Immature natural killer cell (primary cell): Measurements from ENCODE around the gene MAP3K5. TPM values are rescaled to one million over a fixed set of nuclear protein-coding genes. Genes with fewer than 3 reads are reported as not detected.

ENCODE experiments used
- DNase-seq, 3 donors: peaks; one replicate each; pipeline ENCODE4 v3.0.0; 2022; ENCODE audit warnings: mixed read lengths in 1 of 3
- H3K27ac Mint-ChIP-seq, 6 donors: one replicate each; pipeline ENCODE4 v1.8.0; 2020; ENCODE audit warnings: mixed read lengths in 6 of 6, mild to moderate bottlenecking in 5 of 6, inconsistent platforms in 4 of 6, moderate library complexity in 3 of 6
- H3K27me3 Mint-ChIP-seq, 3 donors: one replicate each; pipeline ENCODE4 v1.8.0; 2020 to 2021; ENCODE audit warnings: low read depth in 3 of 3, mild to moderate bottlenecking in 3 of 3, mixed read lengths in 3 of 3, moderate library complexity in 3 of 3, inconsistent platforms in 1 of 3
- H3K36me3 Mint-ChIP-seq, 3 donors: one replicate each; pipeline ENCODE4 v1.8.0; 2020; ENCODE audit warnings: mixed read lengths in 3 of 3, inconsistent platforms in 2 of 3, mild to moderate bottlenecking in 2 of 3
- H3K4me1 Mint-ChIP-seq, 2 donors: one replicate each; pipeline ENCODE4 v1.8.0; 2020; ENCODE audit warnings: inconsistent platforms in 2 of 2, mild to moderate bottlenecking in 2 of 2, mixed read lengths in 2 of 2, moderate library complexity in 1 of 2
- H3K4me3 Mint-ChIP-seq, 5 donors: one replicate each; pipeline ENCODE4 v1.8.0; 2020; ENCODE audit warnings: mild to moderate bottlenecking in 5 of 5, mixed read lengths in 5 of 5, inconsistent platforms in 3 of 5, moderate library complexity in 3 of 5
- H3K9me3 Mint-ChIP-seq, 6 donors: one replicate each; pipeline ENCODE4 v1.8.0; 2020; ENCODE audit warnings: mild to moderate bottlenecking in 6 of 6, mixed read lengths in 6 of 6, inconsistent platforms in 4 of 6, moderate library complexity in 3 of 6
- polyA plus RNA-seq, 3 donors: library from polyadenylated mRNA; unstranded; fragments of 300-500 nt; fragmentation: Illumina TruSeq; gene quantifications; one replicate each; pipeline ENCODE4 v1.2.3, GENCODE V29; 2021

Gene MAP3K5
- polyA plus RNA-seq, 3 donors from 2014 or later, result 5.5 to 13.8 (median 6.2) TPM

GRCh38 chr6:136658711-136659110 lies 133.6 kb downstream of the MAP3K5 start:
- Mint-ChIP-seq H3K27me3 (peaks cover 0 to 2% (median 0%) of the 10 kb centered on the region in 3 donors), H3K9me3 (no peaks in the 10 kb centered on the region), H3K27ac (no peak overlapping the region), H3K4me1 (no peaks in the 10 kb centered on the region), H3K4me3 (no peak overlapping the region), H3K36me3 (peaks cover 7 to 26% (median 13%) of the 10 kb centered on the region in 3 donors)
- no peak for DNase-seq

- H3K4me3 Mint-ChIP-seq, result no peak overlapping the region
- peaks cover 7 to 36% (median 13%) of the 10 kb centered on the region in 3 donors for H3K36me3 Mint-ChIP-seq
- peaks cover 0 to 2% (median 0%) of the 10 kb centered on the region in 3 donors for H3K27me3 Mint-ChIP-seq
- H3K9me3 Mint-ChIP-seq, result no peaks in the 10 kb centered on the region
- no peaks in the 10 kb centered on the region for H3K4me1 Mint-ChIP-seq
- H3K27ac Mint-ChIP-seq, result peak overlapping the region in 1 of 6 donors; percentile 15
- DNase-seq, result no peak
Measured at GRCh38 chr6:136657666-136658065, 134.6 kb downstream of the MAP3K5 start.

GRCh38 chr6:136656121-136656520 lies 136.2 kb downstream of the MAP3K5 start:
- Mint-ChIP-seq H3K4me1 (no peaks in the 10 kb centered on the region), H3K27me3 (peaks cover 0 to 1% (median 0%) of the 10 kb centered on the region in 3 donors), H3K27ac (no peak overlapping the region), H3K4me3 (no peak overlapping the region), H3K9me3 (no peaks in the 10 kb centered on the region), H3K36me3 (peaks cover 7 to 36% (median 13%) of the 10 kb centered on the region in 3 donors)
- DNase-seq, result no peak

GRCh38 chr6:136655239-136656014 lies 136.8 kb downstream of the MAP3K5 start:
- Mint-ChIP-seq H3K27ac (no peak overlapping the region), H3K27me3 (peaks cover 0 to 1% (median 0%) of the 10 kb centered on the region in 3 donors), H3K9me3 (no peaks in the 10 kb centered on the region), H3K36me3 (peaks cover 7 to 36% (median 13%) of the 10 kb centered on the region in 3 donors), H3K4me3 (no peak overlapping the region), H3K4me1 (no peaks in the 10 kb centered on the region)
- no peak for DNase-seq

GRCh38 chr6:136654086-136654485 lies 138.2 kb downstream of the MAP3K5 start:
- peaks cover 7 to 31% (median 13%) of the 10 kb centered on the region in 3 donors for H3K36me3 Mint-ChIP-seq
- H3K4me1 Mint-ChIP-seq, result no peaks in the 10 kb centered on the region
- peaks cover 0 to 1% (median 0%) of the 10 kb centered on the region in 3 donors for H3K27me3 Mint-ChIP-seq
- no peak overlapping the region for H3K4me3 Mint-ChIP-seq
- H3K9me3 Mint-ChIP-seq, result no peaks in the 10 kb centered on the region
- H3K27ac Mint-ChIP-seq, result no peak overlapping the region
- DNase-seq, result no peak

GRCh38 chr6:136652656-136653055 lies 139.6 kb downstream of the MAP3K5 start:
- H3K27ac Mint-ChIP-seq, result no peak overlapping the region
- DNase-seq, result no peak

GRCh38 chr6:136651982-136652381 lies 140.3 kb downstream of the MAP3K5 start:
- Mint-ChIP-seq H3K9me3 (no peaks in the 10 kb centered on the region), H3K4me3 (no peak overlapping the region), H3K4me1 (no peaks in the 10 kb centered on the region), H3K27ac (peak overlapping the region in 2 of 6 donors; percentile 9 to 24), H3K27me3 (peaks cover 0 to 1% (median 0%) of the 10 kb centered on the region in 3 donors), H3K36me3 (peaks cover 0 to 19% (median 9%) of the 10 kb centered on the region in 3 donors)
- no peak for DNase-seq

More at GRCh38 chr6:136652656-136653055, 139.6 kb downstream of the MAP3K5 start:
- H3K27me3 Mint-ChIP-seq, result peaks cover 0 to 1% (median 0%) of the 10 kb centered on the region in 3 donors
- no peaks in the 10 kb centered on the region for H3K4me1 Mint-ChIP-seq
- no peaks in the 10 kb centered on the region for H3K9me3 Mint-ChIP-seq
- H3K4me3 Mint-ChIP-seq, result no peak overlapping the region
- H3K36me3 Mint-ChIP-seq, result peaks cover 4 to 23% (median 13%) of the 10 kb centered on the region in 3 donors

GRCh38 chr6:136647363-136647852 lies 144.9 kb downstream of the MAP3K5 start:
- Mint-ChIP-seq H3K4me1 (peaks cover 0 to 2% of the 10 kb centered on the region in 2 donors), H3K27ac (no peak overlapping the region), H3K4me3 (no peak overlapping the region), H3K9me3 (no peaks in the 10 kb centered on the region), H3K27me3 (no peaks in the 10 kb centered on the region), H3K36me3 (peaks cover 0 to 3% (median 0%) of the 10 kb centered on the region in 3 donors)
- peak; percentile 54 to 60 (median 56) for DNase-seq

- DNase-seq, result no peak
- peaks cover 0 to 3% (median 0%) of the 10 kb centered on the region in 3 donors for H3K36me3 Mint-ChIP-seq
- H3K4me1 Mint-ChIP-seq, result peaks cover 0 to 2% of the 10 kb centered on the region in 2 donors
- no peak overlapping the region for H3K27ac Mint-ChIP-seq
- no peaks in the 10 kb centered on the region for H3K27me3 Mint-ChIP-seq
- no peaks in the 10 kb centered on the region for H3K9me3 Mint-ChIP-seq
- no peak overlapping the region for H3K4me3 Mint-ChIP-seq
Measured at GRCh38 chr6:136646377-136646776, 145.9 kb downstream of the MAP3K5 start.

GRCh38 chr6:136644597-136644952 lies 147.7 kb downstream of the MAP3K5 start:
- H3K27ac Mint-ChIP-seq, result peak overlapping the region in 1 of 6 donors; percentile 2

GRCh38 chr6:136643850-136644596 lies 148.3 kb downstream of the MAP3K5 start:
- DNase-seq, result peak; percentile 60 to 65 (median 64)
- peak overlapping the region in 2 of 6 donors; percentile 46 to 48 for H3K27ac Mint-ChIP-seq
- H3K4me1 Mint-ChIP-seq, result peaks cover 14% of the 10 kb centered on the region in 2 donors
- H3K36me3 Mint-ChIP-seq, result peaks cover 0 to 7% (median 0%) of the 10 kb centered on the region in 3 donors
- no peak overlapping the region for H3K4me3 Mint-ChIP-seq
- no peaks in the 10 kb centered on the region for H3K9me3 Mint-ChIP-seq
- H3K27me3 Mint-ChIP-seq, result peaks cover 0 to 1% (median 0%) of the 10 kb centered on the region in 3 donors

More at GRCh38 chr6:136644597-136644952, 147.7 kb downstream of the MAP3K5 start:
- Mint-ChIP-seq H3K36me3 (peaks cover 0 to 7% (median 0%) of the 10 kb centered on the region in 3 donors), H3K27me3 (peaks cover 0 to 1% (median 0%) of the 10 kb centered on the region in 3 donors), H3K4me3 (no peak overlapping the region), H3K4me1 (peaks cover 11 to 12% of the 10 kb centered on the region in 2 donors), H3K9me3 (no peaks in the 10 kb centered on the region)
- no peak for DNase-seq

- Mint-ChIP-seq H3K27me3 (peaks cover 0 to 1% (median 0%) of the 10 kb centered on the region in 3 donors), H3K36me3 (peaks cover 0 to 20% (median 8%) of the 10 kb centered on the region in 3 donors), H3K4me3 (no peak overlapping the region), H3K9me3 (no peaks in the 10 kb centered on the region), H3K4me1 (peaks cover 14% of the 10 kb centered on the region in 2 donors), H3K27ac (no peak overlapping the region)
- DNase-seq, result no peak
Measured at GRCh38 chr6:136641873-136642465, 150.3 kb downstream of the MAP3K5 start.

- H3K27me3 Mint-ChIP-seq, result peaks cover 0 to 1% (median 0%) of the 10 kb centered on the region in 3 donors
- H3K4me1 Mint-ChIP-seq, result peaks cover 14% of the 10 kb centered on the region in 2 donors
- no peak overlapping the region for H3K4me3 Mint-ChIP-seq
Measured at GRCh38 chr6:136641166-136641565, 151.1 kb downstream of the MAP3K5 start.

More at GRCh38 chr6:136641166-136641565, 151.1 kb downstream of the MAP3K5 start:
- no peak for DNase-seq
- Mint-ChIP-seq H3K27ac (no peak overlapping the region), H3K36me3 (peaks cover 0 to 27% (median 9%) of the 10 kb centered on the region in 3 donors), H3K9me3 (no peaks in the 10 kb centered on the region)
